Left ventricle myocardium inferior (tissue), 1 donor: Measurements from ENCODE around the gene SEMA6A. TPM values are rescaled to one million over a fixed set of nuclear protein-coding genes. Genes with fewer than 3 reads are reported as not detected.

Experiments used
- DNase-seq: peaks from one replicate; pipeline ENCODE4 v3.0.0-alpha.2; 2020
- H3K27ac ChIP-seq: fragments of 200-600 bp; replicated peaks from 2 replicates; pipeline ENCODE4 v1.8.0; 2021
- H3K27me3 ChIP-seq: fragments of 200-600 bp; 2 replicates; pipeline ENCODE4 v1.8.0; 2021; ENCODE audit warnings: low read depth
- H3K36me3 ChIP-seq: fragments of 200-600 bp; 2 replicates; pipeline ENCODE4 v1.8.0; 2021
- H3K4me1 ChIP-seq: fragments of 200-600 bp; 2 replicates; pipeline ENCODE4 v1.8.0; 2021
- H3K4me3 ChIP-seq: fragments of 200-600 bp; 2 replicates; pipeline ENCODE4 v1.8.0; 2021; ENCODE audit warnings: mild to moderate bottlenecking, moderate library complexity
- H3K9me3 ChIP-seq: fragments of 200-600 bp; replicated peaks from 2 replicates; pipeline ENCODE4 v1.8.0; 2021
- CTCF ChIP-seq: fragments of 200-600 bp; IDR thresholded peaks from 2 replicates; pipeline ENCODE4 v1.8.0; 2021; ENCODE audit warnings: antibody characterized with exemption, mild to moderate bottlenecking, borderline replicate concordance
- intact Hi-C: fragments of 100-400 bp; cut with micrococcal nuclease; formaldehyde crosslinking; loops from one replicate; pipeline ENCODE4 v1.11.0; 2022
- total RNA-seq: library from RNA; stranded (reverse); fragmentation: NEBNext Ultra II Directional; extraction: Animal tissue kit (Norgen Biotek cat#: 25700); gene quantifications from one replicate; pipeline ENCODE4 v1.2.1, GENCODE V29; 2021
- donor health status: DM: no; HTN: yes; CAD: no; lungs with severe emphysema.

The SEMA6A gene
- total RNA-seq, 1 donor from 2014 or later = 6.3 TPM

- Histone ChIP-seq H3K4me1 (peaks cover 65% of the 10 kb centered on the region), H3K36me3 (no peaks in the 10 kb centered on the region), H3K27ac (peak overlapping the region; percentile 48), H3K4me3 (no peak overlapping the region), H3K27me3 (no peaks in the 10 kb centered on the region), H3K9me3 (no peaks in the 10 kb centered on the region)
- no peak for TF ChIP-seq CTCF
- no peak for DNase-seq
- intact Hi-C loops = no loop called here
These were observed 136.6 kb downstream of the SEMA6A start for GRCh38 chr5:116437922-116438578.

GRCh38 chr5:116437351-116437705 lies 137.3 kb downstream of the SEMA6A start:
- TF ChIP-seq CTCF = no peak
- no peak overlapping the region for H3K27ac ChIP-seq
- H3K4me1 ChIP-seq = peaks cover 60% of the 10 kb centered on the region
- H3K4me3 ChIP-seq = no peak overlapping the region
- intact Hi-C loops = no loop called here
- H3K9me3 ChIP-seq = no peaks in the 10 kb centered on the region
- H3K27me3 ChIP-seq = no peaks in the 10 kb centered on the region
- no peaks in the 10 kb centered on the region for H3K36me3 ChIP-seq
- no peak for DNase-seq

GRCh38 chr5:116436674-116437350 lies 137.8 kb downstream of the SEMA6A start:
- no peak for DNase-seq
- no peaks in the 10 kb centered on the region for H3K27me3 ChIP-seq
- H3K36me3 ChIP-seq = no peaks in the 10 kb centered on the region
- H3K9me3 ChIP-seq = no peaks in the 10 kb centered on the region
- H3K4me1 ChIP-seq = peaks cover 55% of the 10 kb centered on the region
- no peak overlapping the region for H3K4me3 ChIP-seq
- no peak for TF ChIP-seq CTCF
- no peak overlapping the region for H3K27ac ChIP-seq
- intact Hi-C loops = no loop called here

GRCh38 chr5:116428966-116429365 lies 145.7 kb downstream of the SEMA6A start:
- TF ChIP-seq CTCF = no peak
- Histone ChIP-seq H3K9me3 (no peaks in the 10 kb centered on the region), H3K27ac (no peak overlapping the region), H3K27me3 (no peaks in the 10 kb centered on the region), H3K36me3 (no peaks in the 10 kb centered on the region), H3K4me3 (no peak overlapping the region), H3K4me1 (no peaks in the 10 kb centered on the region)
- intact Hi-C loops = no loop called here
- no peak for DNase-seq

GRCh38 chr5:116428413-116428812 lies 146.2 kb downstream of the SEMA6A start:
- Histone ChIP-seq H3K9me3 (no peaks in the 10 kb centered on the region), H3K27me3 (no peaks in the 10 kb centered on the region), H3K4me3 (no peak overlapping the region), H3K36me3 (no peaks in the 10 kb centered on the region), H3K4me1 (no peaks in the 10 kb centered on the region), H3K27ac (no peak overlapping the region)
- no peak for TF ChIP-seq CTCF
- DNase-seq = no peak
- intact Hi-C loops = no loop called here
